Suppressor macrophage treated with lipopolysaccharide for 1 hour (primary cell): Measurements from ENCODE around the gene QRICH1.

ENCODE experiments used
- DNase-seq, 3 donors: peaks; one replicate each; pipeline ENCODE4 v3.0.0-alpha.2; 2020 to 2022

The QRICH1 gene

DNA sequence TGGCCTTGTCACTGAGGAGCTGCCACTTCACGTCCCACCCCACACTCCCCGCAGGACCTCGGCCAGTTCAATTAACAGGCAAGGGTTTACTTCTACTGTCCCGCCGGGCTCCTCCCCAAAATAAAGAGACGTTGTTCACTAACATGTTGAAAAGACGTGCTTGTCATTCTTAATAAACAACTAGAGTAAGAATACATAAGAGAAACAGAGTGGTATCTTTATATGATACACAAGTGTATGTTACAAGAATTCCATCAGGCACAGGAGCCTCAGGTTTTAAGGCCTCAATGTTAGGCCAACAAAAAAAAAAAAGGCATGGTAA is 64.3 kb downstream of the QRICH1 start:
- no peak for DNase-seq

GRCh38 chr3:49028673-49029562 is 65.0 kb downstream of the QRICH1 start, which contains the start of gene IMPDH2:
Gene IMPDH2, minus strand, starts transcription at chr3:49029398. Its CDS starts 48 bp downstream, at chr3:49029350.
- DNase-seq = peak; percentile 97 to 99 (median 99)

DNA sequence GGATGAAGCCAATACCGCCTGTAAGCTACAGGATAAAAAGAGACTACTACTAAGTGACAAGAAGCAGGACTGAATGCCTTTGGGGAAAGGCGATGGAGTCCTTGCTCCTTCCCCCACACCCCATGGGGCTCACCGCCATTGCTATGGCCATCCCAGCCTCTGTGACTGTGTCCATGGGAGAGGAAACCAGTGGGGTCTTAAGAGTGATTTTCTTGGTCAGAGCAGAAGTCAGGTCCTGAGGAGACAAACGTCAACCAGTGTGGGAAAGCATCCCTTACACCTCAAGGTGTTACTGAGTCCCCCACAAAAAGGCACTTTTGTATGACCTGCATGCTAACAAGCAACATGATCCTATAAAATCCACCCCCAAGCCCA is 65.6 kb downstream of the QRICH1 start:
- DNase-seq = no peak

DNA sequence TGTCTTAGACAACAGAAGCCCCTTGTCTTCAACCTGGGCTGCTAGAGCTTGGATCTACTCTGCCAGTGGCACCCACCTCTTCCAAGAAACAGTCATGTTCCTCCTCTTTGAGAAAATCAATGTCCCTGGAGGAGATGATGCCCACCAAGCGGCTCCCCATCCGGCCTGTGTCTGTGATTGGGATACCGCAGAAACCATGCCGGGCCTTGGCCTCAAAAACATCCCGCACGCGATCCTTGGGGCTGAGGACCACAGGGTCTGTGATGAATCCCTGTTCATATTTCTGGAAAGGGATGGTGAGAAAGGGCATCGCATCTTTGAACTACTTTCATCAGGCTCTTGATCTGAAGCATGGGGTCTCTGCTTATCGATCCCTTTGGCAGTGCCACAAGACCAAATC is 66.2 kb downstream of the QRICH1 start:
- no peak for DNase-seq

- DNase-seq = no peak
These were observed 67.3 kb downstream of the QRICH1 start for GRCh38 chr3:49026536-49026935.

GRCh38 chr3:49025793-49026520 is 67.9 kb downstream of the QRICH1 start:
- no peak for DNase-seq

- DNase-seq = no peak
These were observed 68.7 kb downstream of the QRICH1 start for GRCh38 chr3:49025005-49025792.

DNA sequence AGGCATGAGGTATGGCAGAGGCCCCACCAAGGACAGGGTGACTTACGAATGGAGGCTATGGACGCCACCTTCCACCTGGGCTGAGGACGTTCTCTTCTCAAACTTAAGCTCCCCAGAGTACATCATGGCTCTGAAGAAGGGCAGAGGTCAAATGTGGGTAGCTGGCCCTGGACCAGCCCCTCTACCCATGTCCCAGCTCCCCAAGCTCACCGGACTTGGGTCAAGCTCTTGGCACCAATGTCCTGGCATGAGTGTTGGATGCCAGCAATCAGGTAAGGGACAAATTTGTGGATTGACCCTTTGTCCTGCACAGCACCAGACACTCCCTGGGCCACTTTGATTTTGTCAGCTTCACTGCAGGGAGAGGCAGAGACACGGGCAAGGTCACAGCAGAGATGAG is 69.4 kb downstream of the QRICH1 start:
- no peak for DNase-seq

DNA sequence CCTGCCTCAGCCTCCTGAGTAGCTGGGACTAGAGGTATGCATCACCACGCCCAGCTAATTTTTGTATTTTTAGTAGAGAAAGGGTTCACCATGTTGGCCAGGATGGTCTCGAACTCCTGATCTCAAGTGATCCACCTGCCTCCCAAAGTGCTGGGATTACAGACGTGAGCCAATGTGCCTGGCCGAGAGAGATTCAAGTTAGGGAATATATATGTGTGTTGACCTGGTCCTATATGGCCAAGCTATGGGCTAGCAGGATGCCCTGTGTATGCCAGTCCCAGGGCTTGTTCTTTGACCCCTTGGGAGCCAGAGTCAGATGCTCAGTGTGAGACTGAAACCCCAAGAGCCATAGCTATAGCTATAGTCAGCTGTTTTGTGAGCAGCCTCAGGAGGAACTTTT is 70.1 kb downstream of the QRICH1 start:
- DNase-seq = no peak

GRCh38 chr3:49022688-49023171 is 71.1 kb downstream of the QRICH1 start:
- no peak for DNase-seq

- DNase-seq = peak; percentile 95 to 98 (median 97)
These were observed 71.8 kb downstream of the QRICH1 start, which contains the start of gene NDUFAF3 for GRCh38 chr3:49021813-49022687. Gene NDUFAF3, plus strand, starts transcription at chr3:49022121. Its CDS starts 24 bp downstream, at chr3:49022145.

- peak; percentile 100 for DNase-seq
These were observed 72.6 kb downstream of the QRICH1 start for GRCh38 chr3:49021213-49021812.

DNA sequence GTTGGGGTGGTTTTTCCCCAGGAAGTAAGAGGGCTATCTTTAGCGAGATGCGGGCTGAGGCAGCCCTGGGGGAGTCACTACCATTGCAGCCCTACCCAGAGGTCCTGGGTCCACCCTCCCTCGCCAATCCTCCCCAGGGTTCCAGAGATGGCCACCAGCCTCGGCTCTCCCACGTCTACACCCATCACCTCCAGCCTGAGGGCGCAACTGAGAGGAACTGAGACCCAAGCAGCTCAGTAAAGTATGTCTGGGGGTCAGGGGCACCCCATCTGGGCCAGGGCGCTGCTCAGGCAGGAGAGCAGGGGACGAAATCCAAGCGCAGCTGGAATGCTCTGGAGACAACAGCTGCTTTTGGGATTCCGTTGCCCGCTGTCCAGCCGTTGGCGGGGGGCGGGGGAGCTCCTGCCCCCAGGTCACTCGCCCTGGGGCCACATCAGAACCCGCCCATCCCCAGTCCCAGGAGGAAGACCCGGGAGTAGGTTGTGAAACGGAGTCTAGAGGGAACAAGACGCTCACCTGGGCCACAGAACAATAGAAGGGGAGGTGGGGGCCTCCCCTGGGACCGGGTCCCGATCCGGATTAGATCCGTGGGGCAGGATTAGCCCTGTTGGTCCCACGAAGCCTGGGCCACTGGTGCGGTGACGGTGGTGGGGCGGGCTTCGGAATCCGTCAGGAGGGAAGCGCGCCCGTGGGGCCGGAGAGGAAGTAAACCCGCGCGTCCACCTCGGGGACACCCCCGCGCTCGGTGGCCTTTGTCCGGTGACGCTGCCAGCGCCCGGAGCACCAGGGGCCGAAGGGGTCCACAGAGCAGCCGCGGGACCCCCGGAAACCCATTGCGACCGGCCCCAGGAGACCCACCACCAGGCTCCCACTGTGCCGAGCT is 73.3 kb downstream of the QRICH1 start:
- DNase-seq = peak; percentile 85 to 92 (median 86)

DNA sequence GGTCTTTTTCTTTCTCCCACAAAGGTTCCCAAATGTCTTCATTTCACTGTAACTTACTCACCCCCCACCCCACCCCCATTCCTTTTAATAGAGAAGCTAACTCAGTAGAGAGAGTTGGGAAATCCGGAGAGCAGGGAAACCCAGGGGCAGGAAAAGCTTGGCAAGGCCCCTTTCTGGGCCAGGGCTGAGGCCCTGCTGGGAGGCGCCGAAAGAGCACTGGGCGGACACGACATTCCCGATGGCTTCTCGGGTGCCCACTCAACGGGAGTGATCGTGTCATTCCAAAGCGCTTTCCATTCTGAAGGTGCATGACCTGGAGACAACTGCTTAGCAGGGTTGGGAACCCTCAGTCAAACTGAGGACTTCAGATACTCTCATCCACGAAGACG is 73.9 kb downstream of the QRICH1 start:
- peak; percentile 87 to 89 (median 88) for DNase-seq

DNA sequence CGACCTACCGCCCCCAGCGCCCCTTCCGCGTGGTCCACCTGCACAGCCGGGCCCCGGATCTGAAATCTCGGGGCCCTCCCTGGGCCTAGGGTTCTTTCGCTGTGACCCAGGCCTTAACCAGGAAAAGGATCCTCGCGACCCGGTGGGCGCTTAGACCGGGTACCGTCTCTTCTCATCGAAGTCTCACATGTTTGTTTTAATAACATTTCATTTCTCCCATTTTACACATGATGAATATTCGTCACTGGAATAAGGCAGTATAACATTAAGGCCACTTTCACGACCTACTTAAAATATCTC is 75.2 kb downstream of the QRICH1 start:
- DNase-seq = peak in 1 of 3 donors; percentile 15

DNA sequence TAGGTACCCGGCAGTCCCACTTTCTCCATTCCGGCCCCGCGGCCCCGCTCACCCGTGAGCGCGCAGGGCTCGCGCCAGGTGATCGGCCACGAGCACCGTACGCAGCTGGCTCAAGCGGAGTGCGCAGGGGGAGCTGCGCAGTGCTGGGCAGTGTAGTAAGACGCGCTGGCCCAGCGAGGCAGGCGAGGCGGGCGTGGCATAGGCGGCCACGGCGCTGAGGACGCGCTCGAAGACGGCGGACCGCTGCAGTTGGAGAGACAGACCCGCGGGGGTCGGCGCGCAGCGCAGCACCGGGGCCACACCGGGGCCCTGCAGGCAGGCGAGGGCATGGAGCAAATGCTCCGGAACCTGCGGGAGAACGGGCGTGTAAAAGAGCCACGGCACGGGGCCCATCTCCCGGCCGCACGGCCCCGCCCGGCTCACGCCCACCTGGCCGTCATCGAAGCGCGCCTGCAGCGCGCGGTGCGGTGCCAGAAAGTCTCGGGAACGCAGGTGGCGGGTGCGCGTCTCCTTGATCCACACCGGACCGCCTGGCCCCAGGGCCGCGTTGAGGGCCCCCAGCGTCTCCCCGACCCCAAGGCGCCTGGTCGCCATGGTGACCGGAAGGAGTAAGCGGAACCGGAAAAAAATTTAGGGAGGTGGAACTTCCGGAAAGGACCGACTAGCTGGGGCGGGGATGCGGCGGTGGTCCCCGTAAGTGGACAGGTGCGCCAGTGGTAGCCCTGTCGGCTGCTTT is 75.7 kb downstream of the QRICH1 start, which contains the start of gene DALRD3:
Gene DALRD3 (minus strand): TSS at position 610 of the 736 bp plus-strand sequence. CDS start 16 bp downstream, at position 594.
- DNase-seq = peak; percentile 47 to 69 (median 67)

DNA sequence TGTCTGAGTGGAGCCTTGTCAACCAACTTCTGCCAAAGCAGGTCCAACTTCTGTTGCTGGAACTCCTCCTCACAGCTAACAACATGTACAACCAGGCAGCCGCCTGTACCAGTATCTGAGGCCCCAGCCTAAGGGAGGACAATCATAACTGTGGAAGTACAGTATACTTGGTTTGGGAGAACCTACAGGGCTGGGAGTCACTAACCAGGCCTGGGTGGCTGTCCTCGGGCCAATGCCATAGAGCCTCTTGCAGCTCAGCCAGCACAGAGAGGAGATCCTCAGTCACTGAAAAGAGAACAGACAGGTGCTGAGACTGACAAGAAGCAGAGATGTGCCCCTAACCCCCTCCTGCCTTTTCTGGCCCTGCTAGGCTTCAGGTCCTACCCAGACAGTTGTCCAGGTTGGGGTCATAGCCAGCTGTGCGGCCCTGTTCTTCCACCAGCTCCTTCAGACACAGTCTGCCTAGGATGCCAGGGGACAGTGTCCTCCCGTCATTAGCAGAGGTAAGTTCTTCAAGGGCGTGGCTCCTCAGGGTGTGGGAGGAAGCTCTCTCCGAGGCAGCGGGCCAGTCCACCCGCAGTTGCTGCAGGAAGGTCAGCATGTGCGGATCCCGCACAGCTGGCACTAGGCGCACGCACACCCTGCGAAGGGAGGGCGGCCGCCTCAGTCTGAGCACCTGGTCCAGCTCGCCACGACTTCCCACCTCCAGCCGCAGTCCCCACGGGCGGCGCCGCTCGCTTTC is 76.5 kb downstream of the QRICH1 start:
- peak in 1 of 3 donors; percentile 19 for DNase-seq

DNA sequence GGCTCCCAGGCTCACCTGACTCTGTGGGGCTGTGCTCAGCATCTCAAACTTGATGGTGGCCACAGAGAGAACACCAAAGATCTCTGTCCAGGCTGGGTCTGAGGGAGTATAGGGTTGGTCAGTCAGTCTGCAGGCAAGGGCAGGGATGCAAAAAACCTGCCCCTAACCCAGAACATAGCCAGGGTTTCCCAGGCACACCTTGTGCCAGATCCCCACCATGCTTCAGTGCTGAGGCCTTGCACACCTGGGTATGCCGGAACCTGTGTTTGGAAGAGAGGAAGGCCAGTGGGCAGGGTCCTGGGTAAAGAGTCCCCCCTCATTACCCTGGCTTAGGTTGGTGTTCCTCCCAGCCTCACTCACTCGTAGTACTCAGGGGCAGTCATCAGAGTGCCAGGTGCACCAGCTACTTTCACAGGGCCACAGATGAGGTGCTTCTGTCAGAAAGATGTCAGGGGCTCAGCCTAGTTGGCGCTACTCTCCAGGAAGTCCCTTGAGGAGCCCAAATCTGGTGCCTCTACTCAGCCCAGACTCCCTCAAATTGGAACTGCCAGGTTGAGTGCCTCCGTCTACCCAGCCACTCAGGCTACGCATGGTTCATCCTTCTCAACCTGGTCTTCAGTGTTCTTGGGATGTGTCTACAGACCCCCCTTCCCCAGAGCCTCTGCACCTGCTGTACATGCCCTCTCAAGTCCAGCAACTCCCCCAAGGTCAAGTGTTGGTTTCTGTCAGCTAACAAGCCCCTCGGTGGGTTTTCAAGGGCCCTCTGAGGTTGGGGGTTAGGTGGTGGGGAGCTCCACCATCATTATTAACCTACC is 77.2 kb downstream of the QRICH1 start:
- DNase-seq = no peak
